ENCODE data around the gene SOAT2.

- no peak for TF ChIP-seq CTCF (IDR thresholded peaks at IDR 0.05)
- no peak for TF ChIP-seq EZH2 (IDR thresholded peaks at IDR 0.05)
These were observed 40.1 kb upstream of the SOAT2 start for GRCh38 chr12:53062977-53063707.
